GM23338 (cell line): ENCODE data around the gene INO80.

Experiments used
- CREB1 ChIP-seq: fragments of 250-450 bp; sonication (Bioruptor Pico); IDR thresholded peaks from 2 replicates; pipeline ENCODE4 v1.5.0; 2020; ENCODE audit warnings: low read depth, mild to moderate bottlenecking, moderate library complexity
- EZH2 ChIP-seq: fragments of 200-600 bp; sonication (generic); IDR thresholded peaks from one replicate; pipeline ENCODE4 v1.8.0; 2017; ENCODE audit warnings: antibody characterized with exemption, mild to moderate bottlenecking, low read depth; ENCODE audit not compliant: unreplicated experiment
- EZH2phosphoT487 ChIP-seq: fragments of 200-600 bp; sonication (generic); IDR thresholded peaks from one replicate; pipeline ENCODE4 v1.8.1; 2018; ENCODE audit warnings: antibody characterized with exemption; ENCODE audit not compliant: unreplicated experiment
- JUNB ChIP-seq: IDR thresholded peaks from one replicate; pipeline ENCODE4 v1.6.1; 2016; ENCODE audit warnings: antibody characterized with exemption; ENCODE audit not compliant: unreplicated experiment
- NANOG ChIP-seq: IDR thresholded peaks from 2 replicates; pipeline ENCODE4 v1.6.1; 2016; ENCODE audit warnings: antibody characterized with exemption, borderline replicate concordance
- POLR2AphosphoS5 ChIP-seq: IDR thresholded peaks from 2 replicates; pipeline ENCODE4 v1.6.1; 2016; ENCODE audit warnings: antibody characterized with exemption, low read depth
- STAT1 ChIP-seq: IDR thresholded peaks from one replicate; pipeline ENCODE4 v1.6.1; 2016; ENCODE audit warnings: antibody characterized with exemption; ENCODE audit not compliant: unreplicated experiment
- ZNF114 ChIP-seq: fragments of 250-450 bp; sonication (Bioruptor Pico); IDR thresholded peaks from 2 replicates; pipeline ENCODE4 v1.5.0; 2020; ENCODE audit warnings: mild to moderate bottlenecking, moderate library complexity
- TF ChIP-seq, protein P1 (sequence below), 2 experiments: fragments of 200-600 bp in 1 of 2; sonication (generic) in 1 of 2; conservative IDR thresholded peaks; 2 replicates each; pipeline versions ENCODE4 v1.5.1 to v1.6.1; 2016 to 2017; ENCODE audit warnings: antibody characterized with exemption in 2 of 2, low read depth in 2 of 2, mild to moderate bottlenecking in 2 of 2, moderate library complexity in 1 of 2
- TF ChIP-seq, protein P2 (sequence below): IDR thresholded peaks from 2 replicates; pipeline ENCODE4 v1.6.1; 2016; ENCODE audit warnings: antibody characterized with exemption
- TF ChIP-seq, protein P3 (sequence below): fragments of 250-450 bp; sonication (Bioruptor Pico); IDR thresholded peaks from 2 replicates; pipeline ENCODE4 v1.5.0; 2020; ENCODE audit warnings: mild to moderate bottlenecking, moderate library complexity
- TF ChIP-seq, protein P4 (sequence below): IDR thresholded peaks from one replicate; pipeline ENCODE4 v1.6.1; 2018; ENCODE audit warnings: antibody characterized with exemption; ENCODE audit not compliant: unreplicated experiment

DNA sequence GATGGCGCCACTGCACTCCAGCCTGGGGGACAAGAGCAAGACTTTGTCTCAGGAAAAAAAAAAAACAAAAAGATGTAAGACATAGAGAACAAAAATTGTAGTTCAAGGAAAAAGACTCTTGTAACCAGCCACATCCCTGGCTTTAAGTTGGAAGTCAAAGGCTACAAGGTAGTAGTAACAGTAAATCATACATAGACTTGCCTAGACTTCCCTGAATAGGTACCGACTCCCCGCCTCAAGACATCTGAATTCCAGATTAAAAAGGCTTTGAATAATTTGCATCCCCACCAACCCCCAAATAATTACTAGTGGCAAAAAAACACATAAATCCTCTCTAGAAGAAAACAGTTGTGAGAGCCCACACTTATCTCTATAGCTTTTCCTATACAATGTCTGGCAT, 55.6 kb downstream of the INO80 start:
- TF ChIP-seq, protein P1, sequence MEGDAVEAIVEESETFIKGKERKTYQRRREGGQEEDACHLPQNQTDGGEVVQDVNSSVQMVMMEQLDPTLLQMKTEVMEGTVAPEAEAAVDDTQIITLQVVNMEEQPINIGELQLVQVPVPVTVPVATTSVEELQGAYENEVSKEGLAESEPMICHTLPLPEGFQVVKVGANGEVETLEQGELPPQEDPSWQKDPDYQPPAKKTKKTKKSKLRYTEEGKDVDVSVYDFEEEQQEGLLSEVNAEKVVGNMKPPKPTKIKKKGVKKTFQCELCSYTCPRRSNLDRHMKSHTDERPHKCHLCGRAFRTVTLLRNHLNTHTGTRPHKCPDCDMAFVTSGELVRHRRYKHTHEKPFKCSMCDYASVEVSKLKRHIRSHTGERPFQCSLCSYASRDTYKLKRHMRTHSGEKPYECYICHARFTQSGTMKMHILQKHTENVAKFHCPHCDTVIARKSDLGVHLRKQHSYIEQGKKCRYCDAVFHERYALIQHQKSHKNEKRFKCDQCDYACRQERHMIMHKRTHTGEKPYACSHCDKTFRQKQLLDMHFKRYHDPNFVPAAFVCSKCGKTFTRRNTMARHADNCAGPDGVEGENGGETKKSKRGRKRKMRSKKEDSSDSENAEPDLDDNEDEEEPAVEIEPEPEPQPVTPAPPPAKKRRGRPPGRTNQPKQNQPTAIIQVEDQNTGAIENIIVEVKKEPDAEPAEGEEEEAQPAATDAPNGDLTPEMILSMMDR (conservative IDR thresholded peaks at IDR 0.05; ENCODE audit: low read depth in 2 of 2): no peak
- TF ChIP-seq EZH2: no peak
- no peak for TF ChIP-seq ZNF114 (CRISPR knock-in tag)
- TF ChIP-seq, protein P2, sequence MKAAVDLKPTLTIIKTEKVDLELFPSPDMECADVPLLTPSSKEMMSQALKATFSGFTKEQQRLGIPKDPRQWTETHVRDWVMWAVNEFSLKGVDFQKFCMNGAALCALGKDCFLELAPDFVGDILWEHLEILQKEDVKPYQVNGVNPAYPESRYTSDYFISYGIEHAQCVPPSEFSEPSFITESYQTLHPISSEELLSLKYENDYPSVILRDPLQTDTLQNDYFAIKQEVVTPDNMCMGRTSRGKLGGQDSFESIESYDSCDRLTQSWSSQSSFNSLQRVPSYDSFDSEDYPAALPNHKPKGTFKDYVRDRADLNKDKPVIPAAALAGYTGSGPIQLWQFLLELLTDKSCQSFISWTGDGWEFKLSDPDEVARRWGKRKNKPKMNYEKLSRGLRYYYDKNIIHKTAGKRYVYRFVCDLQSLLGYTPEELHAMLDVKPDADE: no peak
- no peak for TF ChIP-seq POLR2AphosphoS5
- TF ChIP-seq EZH2phosphoT487: no peak
- no peak for TF ChIP-seq JUNB
- TF ChIP-seq, protein P3, sequence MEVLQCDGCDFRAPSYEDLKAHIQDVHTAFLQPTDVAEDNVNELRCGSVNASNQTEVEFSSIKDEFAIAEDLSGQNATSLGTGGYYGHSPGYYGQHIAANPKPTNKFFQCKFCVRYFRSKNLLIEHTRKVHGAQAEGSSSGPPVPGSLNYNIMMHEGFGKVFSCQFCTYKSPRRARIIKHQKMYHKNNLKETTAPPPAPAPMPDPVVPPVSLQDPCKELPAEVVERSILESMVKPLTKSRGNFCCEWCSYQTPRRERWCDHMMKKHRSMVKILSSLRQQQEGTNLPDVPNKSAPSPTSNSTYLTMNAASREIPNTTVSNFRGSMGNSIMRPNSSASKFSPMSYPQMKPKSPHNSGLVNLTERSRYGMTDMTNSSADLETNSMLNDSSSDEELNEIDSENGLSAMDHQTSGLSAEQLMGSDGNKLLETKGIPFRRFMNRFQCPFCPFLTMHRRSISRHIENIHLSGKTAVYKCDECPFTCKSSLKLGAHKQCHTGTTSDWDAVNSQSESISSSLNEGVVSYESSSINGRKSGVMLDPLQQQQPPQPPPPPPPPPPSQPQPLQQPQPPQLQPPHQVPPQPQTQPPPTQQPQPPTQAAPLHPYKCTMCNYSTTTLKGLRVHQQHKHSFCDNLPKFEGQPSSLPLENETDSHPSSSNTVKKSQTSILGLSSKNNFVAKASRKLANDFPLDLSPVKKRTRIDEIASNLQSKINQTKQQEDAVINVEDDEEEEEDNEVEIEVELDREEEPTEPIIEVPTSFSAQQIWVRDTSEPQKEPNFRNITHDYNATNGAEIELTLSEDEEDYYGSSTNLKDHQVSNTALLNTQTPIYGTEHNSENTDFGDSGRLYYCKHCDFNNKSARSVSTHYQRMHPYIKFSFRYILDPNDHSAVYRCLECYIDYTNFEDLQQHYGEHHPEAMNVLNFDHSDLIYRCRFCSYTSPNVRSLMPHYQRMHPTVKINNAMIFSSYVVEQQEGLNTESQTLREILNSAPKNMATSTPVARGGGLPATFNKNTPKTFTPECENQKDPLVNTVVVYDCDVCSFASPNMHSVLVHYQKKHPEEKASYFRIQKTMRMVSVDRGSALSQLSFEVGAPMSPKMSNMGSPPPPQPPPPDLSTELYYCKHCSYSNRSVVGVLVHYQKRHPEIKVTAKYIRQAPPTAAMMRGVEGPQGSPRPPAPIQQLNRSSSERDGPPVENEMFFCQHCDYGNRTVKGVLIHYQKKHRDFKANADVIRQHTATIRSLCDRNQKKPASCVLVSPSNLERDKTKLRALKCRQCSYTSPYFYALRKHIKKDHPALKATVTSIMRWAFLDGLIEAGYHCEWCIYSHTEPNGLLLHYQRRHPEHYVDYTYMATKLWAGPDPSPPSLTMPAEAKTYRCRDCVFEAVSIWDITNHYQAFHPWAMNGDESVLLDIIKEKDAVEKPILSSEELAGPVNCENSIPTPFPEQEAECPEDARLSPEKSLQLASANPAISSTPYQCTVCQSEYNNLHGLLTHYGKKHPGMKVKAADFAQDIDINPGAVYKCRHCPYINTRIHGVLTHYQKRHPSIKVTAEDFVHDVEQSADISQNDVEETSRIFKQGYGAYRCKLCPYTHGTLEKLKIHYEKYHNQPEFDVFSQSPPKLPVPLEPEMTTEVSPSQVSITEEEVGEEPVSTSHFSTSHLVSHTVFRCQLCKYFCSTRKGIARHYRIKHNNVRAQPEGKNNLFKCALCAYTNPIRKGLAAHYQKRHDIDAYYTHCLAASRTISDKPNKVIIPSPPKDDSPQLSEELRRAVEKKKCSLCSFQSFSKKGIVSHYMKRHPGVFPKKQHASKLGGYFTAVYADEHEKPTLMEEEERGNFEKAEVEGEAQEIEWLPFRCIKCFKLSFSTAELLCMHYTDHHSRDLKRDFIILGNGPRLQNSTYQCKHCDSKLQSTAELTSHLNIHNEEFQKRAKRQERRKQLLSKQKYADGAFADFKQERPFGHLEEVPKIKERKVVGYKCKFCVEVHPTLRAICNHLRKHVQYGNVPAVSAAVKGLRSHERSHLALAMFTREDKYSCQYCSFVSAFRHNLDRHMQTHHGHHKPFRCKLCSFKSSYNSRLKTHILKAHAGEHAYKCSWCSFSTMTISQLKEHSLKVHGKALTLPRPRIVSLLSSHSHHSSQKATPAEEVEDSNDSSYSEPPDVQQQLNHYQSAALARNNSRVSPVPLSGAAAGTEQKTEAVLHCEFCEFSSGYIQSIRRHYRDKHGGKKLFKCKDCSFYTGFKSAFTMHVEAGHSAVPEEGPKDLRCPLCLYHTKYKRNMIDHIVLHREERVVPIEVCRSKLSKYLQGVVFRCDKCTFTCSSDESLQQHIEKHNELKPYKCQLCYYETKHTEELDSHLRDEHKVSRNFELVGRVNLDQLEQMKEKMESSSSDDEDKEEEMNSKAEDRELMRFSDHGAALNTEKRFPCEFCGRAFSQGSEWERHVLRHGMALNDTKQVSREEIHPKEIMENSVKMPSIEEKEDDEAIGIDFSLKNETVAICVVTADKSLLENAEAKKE: no peak
- TF ChIP-seq NANOG: no peak
- TF ChIP-seq, protein P4, sequence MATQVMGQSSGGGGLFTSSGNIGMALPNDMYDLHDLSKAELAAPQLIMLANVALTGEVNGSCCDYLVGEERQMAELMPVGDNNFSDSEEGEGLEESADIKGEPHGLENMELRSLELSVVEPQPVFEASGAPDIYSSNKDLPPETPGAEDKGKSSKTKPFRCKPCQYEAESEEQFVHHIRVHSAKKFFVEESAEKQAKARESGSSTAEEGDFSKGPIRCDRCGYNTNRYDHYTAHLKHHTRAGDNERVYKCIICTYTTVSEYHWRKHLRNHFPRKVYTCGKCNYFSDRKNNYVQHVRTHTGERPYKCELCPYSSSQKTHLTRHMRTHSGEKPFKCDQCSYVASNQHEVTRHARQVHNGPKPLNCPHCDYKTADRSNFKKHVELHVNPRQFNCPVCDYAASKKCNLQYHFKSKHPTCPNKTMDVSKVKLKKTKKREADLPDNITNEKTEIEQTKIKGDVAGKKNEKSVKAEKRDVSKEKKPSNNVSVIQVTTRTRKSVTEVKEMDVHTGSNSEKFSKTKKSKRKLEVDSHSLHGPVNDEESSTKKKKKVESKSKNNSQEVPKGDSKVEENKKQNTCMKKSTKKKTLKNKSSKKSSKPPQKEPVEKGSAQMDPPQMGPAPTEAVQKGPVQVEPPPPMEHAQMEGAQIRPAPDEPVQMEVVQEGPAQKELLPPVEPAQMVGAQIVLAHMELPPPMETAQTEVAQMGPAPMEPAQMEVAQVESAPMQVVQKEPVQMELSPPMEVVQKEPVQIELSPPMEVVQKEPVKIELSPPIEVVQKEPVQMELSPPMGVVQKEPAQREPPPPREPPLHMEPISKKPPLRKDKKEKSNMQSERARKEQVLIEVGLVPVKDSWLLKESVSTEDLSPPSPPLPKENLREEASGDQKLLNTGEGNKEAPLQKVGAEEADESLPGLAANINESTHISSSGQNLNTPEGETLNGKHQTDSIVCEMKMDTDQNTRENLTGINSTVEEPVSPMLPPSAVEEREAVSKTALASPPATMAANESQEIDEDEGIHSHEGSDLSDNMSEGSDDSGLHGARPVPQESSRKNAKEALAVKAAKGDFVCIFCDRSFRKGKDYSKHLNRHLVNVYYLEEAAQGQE: no peak
- no peak for TF ChIP-seq STAT1
- TF ChIP-seq CREB1 (CRISPR knock-in tag): no peak
